ENCODE results near the gene CECR2. TPM values are rescaled to one million over a fixed set of nuclear protein-coding genes. Genes with fewer than 3 reads are reported as not detected.

The CECR2 gene
- total and polyA plus RNA-seq, 10 of the 15 experiments (the other 5 are each of a cell fraction or from before 2014, with no cell fraction given): 0.01 to 0.08 (median 0.01) TPM; not detected in 7

DNA sequence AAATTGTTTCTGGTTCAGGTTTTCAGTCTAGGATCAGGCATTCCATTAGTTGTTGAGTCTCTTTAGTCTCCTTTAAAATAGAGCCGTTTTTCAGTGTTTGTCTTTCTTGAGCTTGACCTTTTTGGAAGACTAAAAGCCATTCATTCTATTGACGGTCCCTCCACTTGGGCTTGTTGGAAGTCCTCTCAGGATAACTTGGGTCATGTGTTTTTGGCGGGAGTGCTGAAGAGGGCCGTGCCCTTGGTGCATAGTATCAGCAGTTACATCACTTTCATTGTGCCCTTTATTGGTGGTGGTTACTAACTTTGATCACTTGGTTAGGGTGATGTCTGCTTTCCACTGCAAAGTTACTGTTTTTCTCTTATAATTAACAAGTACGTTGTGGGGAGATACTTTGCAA is 20.8 kb downstream of the CECR2 start (continued):
- TF ChIP-seq CHD2 (IDR thresholded peaks at IDR 0.05; ENCODE audit: borderline replicate concordance, low read depth, low read length): no peak
- TF ChIP-seq ESRRA (IDR thresholded peaks at IDR 0.05; ENCODE audit: low read length): no peak
- TF ChIP-seq FOXK2 (IDR thresholded peaks at IDR 0.05): no peak
- TF ChIP-seq, protein P1, sequence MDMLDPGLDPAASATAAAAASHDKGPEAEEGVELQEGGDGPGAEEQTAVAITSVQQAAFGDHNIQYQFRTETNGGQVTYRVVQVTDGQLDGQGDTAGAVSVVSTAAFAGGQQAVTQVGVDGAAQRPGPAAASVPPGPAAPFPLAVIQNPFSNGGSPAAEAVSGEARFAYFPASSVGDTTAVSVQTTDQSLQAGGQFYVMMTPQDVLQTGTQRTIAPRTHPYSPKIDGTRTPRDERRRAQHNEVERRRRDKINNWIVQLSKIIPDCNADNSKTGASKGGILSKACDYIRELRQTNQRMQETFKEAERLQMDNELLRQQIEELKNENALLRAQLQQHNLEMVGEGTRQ (IDR thresholded peaks at IDR 0.05; ENCODE audit: borderline replicate concordance, low read depth, low read length): no peak
- no peak for TF ChIP-seq MYB (IDR thresholded peaks at IDR 0.05; ENCODE audit: borderline replicate concordance, low read depth, low read length)
- TF ChIP-seq PAX5 (IDR thresholded peaks at IDR 0.05; ENCODE audit: borderline replicate concordance, low read depth, low read length): no peak

DNA sequence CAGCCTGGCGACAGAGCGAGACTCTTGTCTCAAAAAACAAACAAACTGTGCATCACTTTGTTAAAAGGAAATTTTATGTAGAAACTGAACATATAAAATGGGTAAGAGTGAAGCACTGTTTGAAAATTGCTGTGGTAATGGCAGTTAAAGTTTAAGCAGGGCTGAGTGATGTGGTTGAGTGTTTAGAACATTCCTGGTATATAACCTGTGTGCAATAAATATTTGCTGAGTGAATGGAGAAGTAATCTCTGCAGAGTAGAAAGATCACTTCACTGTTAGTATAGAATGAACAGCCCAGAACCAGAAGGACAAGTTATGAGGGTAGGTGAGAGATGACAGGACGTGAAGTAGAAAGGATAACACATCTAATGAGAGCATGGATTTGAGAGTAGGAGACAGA is 27.3 kb downstream of the CECR2 start:
- no peaks in the 10 kb centered on the region for H3K36me3 ChIP-seq (ENCODE audit: control insufficient read depth in 2 of 2, insufficient read depth in 2 of 2, low read length in 1 of 2)
- ChIA-PET RAD21 (ENCODE audit: unreplicated experiment) (no interaction called here), SMC1A (ENCODE audit: uncharacterized antibody, unreplicated experiment) (interaction anchor here (1.3 kb wide), 1 partner anchor 8 kb away, joined by 3 read pairs; no protein-coding TSS in a partner anchor), POLR2A (no interaction called here), CTCF (no interaction called here)
- no peaks in the 10 kb centered on the region for H3K79me2 ChIP-seq (ENCODE audit: control insufficient read depth, insufficient read depth, low read length)
- in situ Hi-C loops (cut with MboI) (no loop called here), intact Hi-C loops (cut with micrococcal nuclease; ENCODE audit: unreplicated experiment) (no loop called here)
- DNase-seq (ENCODE audit: low read depth, low spot score): no peak
- no peaks in the 10 kb centered on the region for H3K27me3 ChIP-seq (replicated peaks in 1 of 2; ENCODE audit: control insufficient read depth in 2 of 2, insufficient read depth in 2 of 2, low read length in 1 of 2)
- ATAC-seq: no peak
- H2AFZ ChIP-seq (ENCODE audit: control insufficient read depth, low read depth, low read length): no peak overlapping the region
- H3K4me1 ChIP-seq (ENCODE audit: control insufficient read depth, insufficient read depth, low read length): no peaks in the 10 kb centered on the region
- no peaks in the 10 kb centered on the region for H4K20me1 ChIP-seq (ENCODE audit: control insufficient read depth, insufficient read depth)
- no peak for FAIRE-seq
- WGBS (ENCODE audit: insufficient coverage, insufficient replicate concordance, low lambda C conversion rate, missing lambda C conversion rate): 37% methylated on average over 3 of the region's 3 CpGs
- no peak overlapping the region for H3K4me2 ChIP-seq (ENCODE audit: control insufficient read depth, insufficient read depth)
- H3K9me3 ChIP-seq (replicated peaks; ENCODE audit: control insufficient read depth, insufficient read depth, low read length): no peaks in the 10 kb centered on the region
- no peak overlapping the region for H3K27ac ChIP-seq (ENCODE audit: control insufficient read depth, insufficient read depth)
- H3K4me3 ChIP-seq: no peak overlapping the region
- BruUV-seq (replicated peaks): no TSS peak
- no peak overlapping the region for H3K9ac ChIP-seq (ENCODE audit: control insufficient read depth, insufficient read depth, low read length)
- no peak for TF ChIP-seq ZNF217 (IDR thresholded peaks at IDR 0.05)
- TF ChIP-seq KAT2A (conservative IDR thresholded peaks at IDR 0.05; ENCODE audit: control insufficient read depth, low read depth, low read length): no peak
- no peak for TF ChIP-seq HDAC2 (IDR thresholded peaks at IDR 0.05)
- no peak for TF ChIP-seq NFYA (IDR thresholded peaks at IDR 0.05; ENCODE audit: borderline replicate concordance, low read depth, low read length)
- TF ChIP-seq, protein P2, sequence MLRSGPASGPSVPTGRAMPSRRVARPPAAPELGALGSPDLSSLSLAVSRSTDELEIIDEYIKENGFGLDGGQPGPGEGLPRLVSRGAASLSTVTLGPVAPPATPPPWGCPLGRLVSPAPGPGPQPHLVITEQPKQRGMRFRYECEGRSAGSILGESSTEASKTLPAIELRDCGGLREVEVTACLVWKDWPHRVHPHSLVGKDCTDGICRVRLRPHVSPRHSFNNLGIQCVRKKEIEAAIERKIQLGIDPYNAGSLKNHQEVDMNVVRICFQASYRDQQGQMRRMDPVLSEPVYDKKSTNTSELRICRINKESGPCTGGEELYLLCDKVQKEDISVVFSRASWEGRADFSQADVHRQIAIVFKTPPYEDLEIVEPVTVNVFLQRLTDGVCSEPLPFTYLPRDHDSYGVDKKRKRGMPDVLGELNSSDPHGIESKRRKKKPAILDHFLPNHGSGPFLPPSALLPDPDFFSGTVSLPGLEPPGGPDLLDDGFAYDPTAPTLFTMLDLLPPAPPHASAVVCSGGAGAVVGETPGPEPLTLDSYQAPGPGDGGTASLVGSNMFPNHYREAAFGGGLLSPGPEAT (IDR thresholded peaks at IDR 0.05; ENCODE audit: low read depth): no peak
- TF ChIP-seq GABPA (IDR thresholded peaks at IDR 0.05; ENCODE audit: low read depth): no peak
- TF ChIP-seq CHD1 (IDR thresholded peaks at IDR 0.05; ENCODE audit: low read depth, low read length): no peak
- no peak for TF ChIP-seq PML (IDR thresholded peaks at IDR 0.05; ENCODE audit: low read length)
- no peak for TF ChIP-seq IRF4 (IDR thresholded peaks at IDR 0.05; ENCODE audit: low read depth, low read length)
- TF ChIP-seq, protein P3, sequence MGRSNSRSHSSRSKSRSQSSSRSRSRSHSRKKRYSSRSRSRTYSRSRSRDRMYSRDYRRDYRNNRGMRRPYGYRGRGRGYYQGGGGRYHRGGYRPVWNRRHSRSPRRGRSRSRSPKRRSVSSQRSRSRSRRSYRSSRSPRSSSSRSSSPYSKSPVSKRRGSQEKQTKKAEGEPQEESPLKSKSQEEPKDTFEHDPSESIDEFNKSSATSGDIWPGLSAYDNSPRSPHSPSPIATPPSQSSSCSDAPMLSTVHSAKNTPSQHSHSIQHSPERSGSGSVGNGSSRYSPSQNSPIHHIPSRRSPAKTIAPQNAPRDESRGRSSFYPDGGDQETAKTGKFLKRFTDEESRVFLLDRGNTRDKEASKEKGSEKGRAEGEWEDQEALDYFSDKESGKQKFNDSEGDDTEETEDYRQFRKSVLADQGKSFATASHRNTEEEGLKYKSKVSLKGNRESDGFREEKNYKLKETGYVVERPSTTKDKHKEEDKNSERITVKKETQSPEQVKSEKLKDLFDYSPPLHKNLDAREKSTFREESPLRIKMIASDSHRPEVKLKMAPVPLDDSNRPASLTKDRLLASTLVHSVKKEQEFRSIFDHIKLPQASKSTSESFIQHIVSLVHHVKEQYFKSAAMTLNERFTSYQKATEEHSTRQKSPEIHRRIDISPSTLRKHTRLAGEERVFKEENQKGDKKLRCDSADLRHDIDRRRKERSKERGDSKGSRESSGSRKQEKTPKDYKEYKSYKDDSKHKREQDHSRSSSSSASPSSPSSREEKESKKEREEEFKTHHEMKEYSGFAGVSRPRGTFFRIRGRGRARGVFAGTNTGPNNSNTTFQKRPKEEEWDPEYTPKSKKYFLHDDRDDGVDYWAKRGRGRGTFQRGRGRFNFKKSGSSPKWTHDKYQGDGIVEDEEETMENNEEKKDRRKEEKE (IDR thresholded peaks at IDR 0.05): no peak
- no peak for TF ChIP-seq PAX8 (IDR thresholded peaks at IDR 0.05)
